NCI-H1092 (cell line): ENCODE measurements around the gene FREM1.

Experiments
- DNase-seq: peaks from one replicate; lab custom pipeline; 2025; lab: John Stamatoyannopoulos, UW

FREM1 gene

GRCh38 chr9:14702200-14702720, 208.0 kb downstream of the FREM1 start:
- DNase-seq: no peak

GRCh38 chr9:14693251-14693861, 216.9 kb downstream of the FREM1 start, which contains the start of gene ZDHHC21:
Gene ZDHHC21, minus strand, starts transcription at chr9:14693432. Its CDS starts 19,092 bp downstream, at chr9:14674340.
- DNase-seq: peak; percentile 70

GRCh38 chr9:14692470-14693250, 217.6 kb downstream of the FREM1 start:
- peak; percentile 28 for DNase-seq

GRCh38 chr9:14690948-14691730, 219.1 kb downstream of the FREM1 start:
- no peak for DNase-seq

- no peak for DNase-seq
These were observed 223.0 kb downstream of the FREM1 start for GRCh38 chr9:14687042-14687719.

GRCh38 chr9:14686168-14686567, 224.1 kb downstream of the FREM1 start:
- DNase-seq: no peak
